ENCODE data around the gene D2HGDH.

The D2HGDH gene

GRCh38 chr2:241720560-241720959, 13.9 kb upstream of the D2HGDH start:
- no peak overlapping the region for H3K4me3 ChIP-seq (ENCODE audit: low read depth in 1 of 2, low read length in 1 of 2)
- peaks cover 60% of the 10 kb centered on the region for H3K36me3 ChIP-seq
- no peak for TF ChIP-seq CTCF (IDR thresholded peaks at IDR 0.05)
- H3K27me3 ChIP-seq: no peaks in the 10 kb centered on the region
- peaks cover 4% of the 10 kb centered on the region in 2 experiments for H3K4me1 ChIP-seq (ENCODE audit: control insufficient read depth in 1 of 2, insufficient read depth in 1 of 2, low read depth in 1 of 2, low read length in 1 of 2)
- no peak overlapping the region for H3K27ac ChIP-seq
- H3K9me3 ChIP-seq: no peaks in the 10 kb centered on the region

- Histone ChIP-seq H3K27ac (no peak overlapping the region), H3K9me3 (no peaks in the 10 kb centered on the region), H3K4me1 (ENCODE audit: control insufficient read depth in 1 of 2, insufficient read depth in 1 of 2, low read depth in 1 of 2, low read length in 1 of 2) (peaks cover 4% of the 10 kb centered on the region in 2 experiments), H3K36me3 (peaks cover 54% of the 10 kb centered on the region), H3K4me3 (ENCODE audit: low read depth in 1 of 2, low read length in 1 of 2) (no peak overlapping the region), H3K27me3 (no peaks in the 10 kb centered on the region)
- TF ChIP-seq CTCF (IDR thresholded peaks at IDR 0.05): no peak
Measured at GRCh38 chr2:241721852-241722251, 12.6 kb upstream of the D2HGDH start.

DNA sequence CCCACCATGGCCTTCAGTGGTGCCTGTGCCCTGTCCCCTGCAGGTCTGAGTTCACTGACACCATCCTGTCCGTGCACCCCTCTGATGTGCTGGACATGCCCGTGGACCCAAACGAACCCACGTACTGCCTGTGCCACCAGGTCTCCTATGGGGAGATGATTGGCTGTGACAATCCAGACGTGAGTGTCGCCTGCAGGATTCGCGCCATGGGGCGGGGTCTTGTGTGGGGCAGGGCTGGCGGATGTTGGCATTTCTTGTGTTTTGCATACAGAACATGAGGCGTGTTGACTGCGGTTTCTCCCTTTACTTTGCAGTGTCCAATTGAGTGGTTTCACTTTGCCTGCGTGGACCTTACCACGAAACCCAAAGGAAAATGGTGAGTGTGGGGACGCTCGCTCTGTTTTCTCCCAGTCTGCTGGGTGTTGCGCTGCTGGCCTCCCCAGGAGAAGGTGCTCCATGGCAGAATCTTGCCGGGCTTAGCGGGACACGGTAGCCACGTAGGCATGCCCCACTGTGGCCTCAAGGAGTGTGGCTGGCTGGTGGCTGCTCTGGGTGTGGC, 11.5 kb upstream of the D2HGDH start:
- H3K9me3 ChIP-seq: no peaks in the 10 kb centered on the region
- TF ChIP-seq CTCF (IDR thresholded peaks at IDR 0.05): no peak
- H3K36me3 ChIP-seq: peaks cover 50% of the 10 kb centered on the region
- H3K27ac ChIP-seq: no peak overlapping the region
- H3K4me3 ChIP-seq (ENCODE audit: low read depth in 1 of 2, low read length in 1 of 2): no peak overlapping the region
- H3K27me3 ChIP-seq: no peaks in the 10 kb centered on the region
- peaks cover 4% of the 10 kb centered on the region in 2 experiments for H3K4me1 ChIP-seq (ENCODE audit: control insufficient read depth in 1 of 2, insufficient read depth in 1 of 2, low read depth in 1 of 2, low read length in 1 of 2)

GRCh38 chr2:241724259-241724974, 10.0 kb upstream of the D2HGDH start:
- no peaks in the 10 kb centered on the region for H3K27me3 ChIP-seq
- no peaks in the 10 kb centered on the region for H3K9me3 ChIP-seq
- H3K27ac ChIP-seq: no peak overlapping the region
- H3K36me3 ChIP-seq: peaks cover 39% of the 10 kb centered on the region
- H3K4me1 ChIP-seq (ENCODE audit: control insufficient read depth in 1 of 2, insufficient read depth in 1 of 2, low read depth in 1 of 2, low read length in 1 of 2): peaks cover 4 to 5% of the 10 kb centered on the region in 2 experiments
- H3K4me3 ChIP-seq (ENCODE audit: low read depth in 1 of 2, low read length in 1 of 2): no peak overlapping the region
- TF ChIP-seq CTCF (IDR thresholded peaks at IDR 0.05): no peak

- no peaks in the 10 kb centered on the region for H3K9me3 ChIP-seq
- H3K27ac ChIP-seq: no peak overlapping the region
- H3K27me3 ChIP-seq: no peaks in the 10 kb centered on the region
- no peak for TF ChIP-seq CTCF (IDR thresholded peaks at IDR 0.05)
- H3K4me1 ChIP-seq (ENCODE audit: control insufficient read depth in 1 of 2, insufficient read depth in 1 of 2, low read depth in 1 of 2, low read length in 1 of 2): peaks cover 12 to 13% of the 10 kb centered on the region in 2 experiments
- H3K36me3 ChIP-seq: peaks cover 31% of the 10 kb centered on the region
- no peak overlapping the region for H3K4me3 ChIP-seq (ENCODE audit: low read depth in 1 of 2, low read length in 1 of 2)
Measured at GRCh38 chr2:241724975-241725870, 9.2 kb upstream of the D2HGDH start.

Data from neutrophil (primary cell).